WTC11 (cell line): Measurements from ENCODE around the gene ZSCAN32.

Source experiments
- ATF1 ChIP-seq: sonication (generic); formaldehyde crosslinking; IDR thresholded peaks from 2 replicates; pipeline ENCODE4 v1.8.1; 2023; ENCODE audit warnings: mild to moderate bottlenecking, moderate library complexity, missing genetic modification reagents
- GRHL2 ChIP-seq: fragments of 250-450 bp; sonication (Bioruptor Pico); IDR thresholded peaks from 2 replicates; pipeline ENCODE4 v1.8.0; 2022; ENCODE audit warnings: mild to moderate bottlenecking, moderate library complexity; ENCODE audit not compliant: insufficient replicate concordance, severe bottlenecking
- JUN ChIP-seq: sonication (generic); formaldehyde crosslinking; IDR thresholded peaks from 2 replicates; pipeline ENCODE4 v1.8.0; 2023; ENCODE audit warnings: mild to moderate bottlenecking, missing genetic modification reagents
- KAT7 ChIP-seq: sonication (generic); formaldehyde crosslinking; IDR thresholded peaks from 2 replicates; pipeline ENCODE4 v1.8.1; 2023; ENCODE audit warnings: missing genetic modification reagents, mild to moderate bottlenecking, borderline replicate concordance
- MLX ChIP-seq: sonication (generic); formaldehyde crosslinking; IDR thresholded peaks from 2 replicates; pipeline ENCODE4 v1.8.1; 2023; ENCODE audit warnings: mild to moderate bottlenecking, missing genetic modification reagents, moderate library complexity
- ZSCAN18 ChIP-seq: fragments of 250-450 bp; sonication (Bioruptor Pico); IDR thresholded peaks from 2 replicates; pipeline ENCODE4 v2.1.2; 2022; ENCODE audit warnings: mild to moderate bottlenecking, moderate library complexity
- TF ChIP-seq, protein P1 (sequence below): fragments of 200-600 bp; IDR thresholded peaks from 2 replicates; pipeline ENCODE4 v1.8.0; 2022; ENCODE audit warnings: antibody characterized with exemption
- TF ChIP-seq, protein P2 (sequence below): sonication (generic); formaldehyde crosslinking; conservative IDR thresholded peaks from 2 replicates; pipeline ENCODE4 v1.8.1; 2022; ENCODE audit warnings: mild to moderate bottlenecking, missing genetic modification reagents
- TF ChIP-seq, protein P3 (sequence below): sonication (generic); formaldehyde crosslinking; conservative IDR thresholded peaks from 2 replicates; pipeline ENCODE4 v1.8.1; 2023; ENCODE audit warnings: mild to moderate bottlenecking, low read depth, missing genetic modification reagents, moderate library complexity
- TF ChIP-seq, protein P4 (sequence below): sonication (generic); formaldehyde crosslinking; IDR thresholded peaks from 2 replicates; pipeline ENCODE4 v1.8.1; 2022; ENCODE audit warnings: low read depth, mild to moderate bottlenecking, moderate library complexity, missing genetic modification reagents, borderline replicate concordance

DNA sequence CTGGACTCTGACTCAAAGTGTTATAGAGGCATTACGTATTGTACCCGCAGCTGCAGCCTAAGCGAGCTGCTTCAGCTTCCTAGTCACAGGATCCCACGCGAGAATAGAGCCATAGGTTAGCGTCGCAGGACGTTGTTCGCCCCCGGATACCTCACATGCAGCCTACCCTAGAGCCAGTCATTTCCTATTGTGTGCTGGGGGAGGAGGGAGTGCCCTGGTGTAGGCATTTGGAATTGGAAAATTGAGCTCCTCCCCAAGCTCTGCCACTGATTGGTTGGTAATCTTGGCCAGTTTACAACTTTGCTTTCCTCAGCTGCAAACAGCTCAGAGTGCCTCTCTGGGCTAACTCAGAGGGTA, 43.2 kb upstream of the ZSCAN32 start:
- TF ChIP-seq, protein P1, sequence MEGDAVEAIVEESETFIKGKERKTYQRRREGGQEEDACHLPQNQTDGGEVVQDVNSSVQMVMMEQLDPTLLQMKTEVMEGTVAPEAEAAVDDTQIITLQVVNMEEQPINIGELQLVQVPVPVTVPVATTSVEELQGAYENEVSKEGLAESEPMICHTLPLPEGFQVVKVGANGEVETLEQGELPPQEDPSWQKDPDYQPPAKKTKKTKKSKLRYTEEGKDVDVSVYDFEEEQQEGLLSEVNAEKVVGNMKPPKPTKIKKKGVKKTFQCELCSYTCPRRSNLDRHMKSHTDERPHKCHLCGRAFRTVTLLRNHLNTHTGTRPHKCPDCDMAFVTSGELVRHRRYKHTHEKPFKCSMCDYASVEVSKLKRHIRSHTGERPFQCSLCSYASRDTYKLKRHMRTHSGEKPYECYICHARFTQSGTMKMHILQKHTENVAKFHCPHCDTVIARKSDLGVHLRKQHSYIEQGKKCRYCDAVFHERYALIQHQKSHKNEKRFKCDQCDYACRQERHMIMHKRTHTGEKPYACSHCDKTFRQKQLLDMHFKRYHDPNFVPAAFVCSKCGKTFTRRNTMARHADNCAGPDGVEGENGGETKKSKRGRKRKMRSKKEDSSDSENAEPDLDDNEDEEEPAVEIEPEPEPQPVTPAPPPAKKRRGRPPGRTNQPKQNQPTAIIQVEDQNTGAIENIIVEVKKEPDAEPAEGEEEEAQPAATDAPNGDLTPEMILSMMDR = no peak
- TF ChIP-seq, protein P2, sequence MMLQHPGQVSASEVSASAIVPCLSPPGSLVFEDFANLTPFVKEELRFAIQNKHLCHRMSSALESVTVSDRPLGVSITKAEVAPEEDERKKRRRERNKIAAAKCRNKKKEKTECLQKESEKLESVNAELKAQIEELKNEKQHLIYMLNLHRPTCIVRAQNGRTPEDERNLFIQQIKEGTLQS = no peak
- TF ChIP-seq ATF1 (no peak), KAT7 (no peak), JUN (no peak), ZSCAN18 (no peak), MLX (CRISPR knock-in tag) (no peak), GRHL2 (CRISPR knock-in tag) (no peak)
- TF ChIP-seq, protein P3, sequence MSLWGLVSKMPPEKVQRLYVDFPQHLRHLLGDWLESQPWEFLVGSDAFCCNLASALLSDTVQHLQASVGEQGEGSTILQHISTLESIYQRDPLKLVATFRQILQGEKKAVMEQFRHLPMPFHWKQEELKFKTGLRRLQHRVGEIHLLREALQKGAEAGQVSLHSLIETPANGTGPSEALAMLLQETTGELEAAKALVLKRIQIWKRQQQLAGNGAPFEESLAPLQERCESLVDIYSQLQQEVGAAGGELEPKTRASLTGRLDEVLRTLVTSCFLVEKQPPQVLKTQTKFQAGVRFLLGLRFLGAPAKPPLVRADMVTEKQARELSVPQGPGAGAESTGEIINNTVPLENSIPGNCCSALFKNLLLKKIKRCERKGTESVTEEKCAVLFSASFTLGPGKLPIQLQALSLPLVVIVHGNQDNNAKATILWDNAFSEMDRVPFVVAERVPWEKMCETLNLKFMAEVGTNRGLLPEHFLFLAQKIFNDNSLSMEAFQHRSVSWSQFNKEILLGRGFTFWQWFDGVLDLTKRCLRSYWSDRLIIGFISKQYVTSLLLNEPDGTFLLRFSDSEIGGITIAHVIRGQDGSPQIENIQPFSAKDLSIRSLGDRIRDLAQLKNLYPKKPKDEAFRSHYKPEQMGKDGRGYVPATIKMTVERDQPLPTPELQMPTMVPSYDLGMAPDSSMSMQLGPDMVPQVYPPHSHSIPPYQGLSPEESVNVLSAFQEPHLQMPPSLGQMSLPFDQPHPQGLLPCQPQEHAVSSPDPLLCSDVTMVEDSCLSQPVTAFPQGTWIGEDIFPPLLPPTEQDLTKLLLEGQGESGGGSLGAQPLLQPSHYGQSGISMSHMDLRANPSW (CRISPR knock-in tag) = no peak
- TF ChIP-seq, protein P4, sequence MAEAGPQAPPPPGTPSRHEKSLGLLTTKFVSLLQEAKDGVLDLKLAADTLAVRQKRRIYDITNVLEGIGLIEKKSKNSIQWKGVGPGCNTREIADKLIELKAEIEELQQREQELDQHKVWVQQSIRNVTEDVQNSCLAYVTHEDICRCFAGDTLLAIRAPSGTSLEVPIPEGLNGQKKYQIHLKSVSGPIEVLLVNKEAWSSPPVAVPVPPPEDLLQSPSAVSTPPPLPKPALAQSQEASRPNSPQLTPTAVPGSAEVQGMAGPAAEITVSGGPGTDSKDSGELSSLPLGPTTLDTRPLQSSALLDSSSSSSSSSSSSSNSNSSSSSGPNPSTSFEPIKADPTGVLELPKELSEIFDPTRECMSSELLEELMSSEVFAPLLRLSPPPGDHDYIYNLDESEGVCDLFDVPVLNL = no peak
